OCI-LY3 (cell line): ENCODE results near the gene CADM2.

Experiments
- EZH2phosphoT487 ChIP-seq: fragments of 200-600 bp; shearing (Covaris generic); IDR thresholded peaks from 2 replicates; pipeline ENCODE4 v1.6.1; 2018; ENCODE audit warnings: antibody characterized with exemption, mixed run types, low read depth
- TF ChIP-seq, protein P1 (sequence below): fragments of 200-600, 300-600 bp; sonication (generic); IDR thresholded peaks from 2 replicates; pipeline ENCODE4 v1.5.1; 2014; ENCODE audit warnings: antibody characterized with exemption, low read length, low read depth

DNA sequence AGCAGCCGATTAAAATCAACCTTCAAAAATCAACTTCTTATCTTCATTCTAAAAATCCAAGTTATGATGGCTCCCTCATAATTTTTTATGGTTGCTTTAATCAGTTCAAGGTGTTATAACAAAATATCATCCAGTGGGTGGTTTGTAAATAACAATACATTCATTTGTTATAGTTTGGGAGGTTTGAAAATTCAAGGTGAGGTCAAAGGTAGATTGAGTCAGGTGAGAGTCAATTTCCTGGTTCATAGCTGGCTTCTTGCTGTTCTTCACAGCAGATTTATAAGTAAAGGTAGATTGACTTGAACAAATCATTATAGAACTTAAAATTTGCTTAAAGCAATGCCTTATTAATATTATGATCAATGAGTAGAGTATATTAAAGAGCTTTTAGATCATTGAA is 192.8 kb downstream of the CADM2 start:
- no peak for TF ChIP-seq EZH2phosphoT487
- TF ChIP-seq, protein P1, sequence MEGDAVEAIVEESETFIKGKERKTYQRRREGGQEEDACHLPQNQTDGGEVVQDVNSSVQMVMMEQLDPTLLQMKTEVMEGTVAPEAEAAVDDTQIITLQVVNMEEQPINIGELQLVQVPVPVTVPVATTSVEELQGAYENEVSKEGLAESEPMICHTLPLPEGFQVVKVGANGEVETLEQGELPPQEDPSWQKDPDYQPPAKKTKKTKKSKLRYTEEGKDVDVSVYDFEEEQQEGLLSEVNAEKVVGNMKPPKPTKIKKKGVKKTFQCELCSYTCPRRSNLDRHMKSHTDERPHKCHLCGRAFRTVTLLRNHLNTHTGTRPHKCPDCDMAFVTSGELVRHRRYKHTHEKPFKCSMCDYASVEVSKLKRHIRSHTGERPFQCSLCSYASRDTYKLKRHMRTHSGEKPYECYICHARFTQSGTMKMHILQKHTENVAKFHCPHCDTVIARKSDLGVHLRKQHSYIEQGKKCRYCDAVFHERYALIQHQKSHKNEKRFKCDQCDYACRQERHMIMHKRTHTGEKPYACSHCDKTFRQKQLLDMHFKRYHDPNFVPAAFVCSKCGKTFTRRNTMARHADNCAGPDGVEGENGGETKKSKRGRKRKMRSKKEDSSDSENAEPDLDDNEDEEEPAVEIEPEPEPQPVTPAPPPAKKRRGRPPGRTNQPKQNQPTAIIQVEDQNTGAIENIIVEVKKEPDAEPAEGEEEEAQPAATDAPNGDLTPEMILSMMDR = no peak
